ENCODE data around the gene CCDC127.

DNA sequence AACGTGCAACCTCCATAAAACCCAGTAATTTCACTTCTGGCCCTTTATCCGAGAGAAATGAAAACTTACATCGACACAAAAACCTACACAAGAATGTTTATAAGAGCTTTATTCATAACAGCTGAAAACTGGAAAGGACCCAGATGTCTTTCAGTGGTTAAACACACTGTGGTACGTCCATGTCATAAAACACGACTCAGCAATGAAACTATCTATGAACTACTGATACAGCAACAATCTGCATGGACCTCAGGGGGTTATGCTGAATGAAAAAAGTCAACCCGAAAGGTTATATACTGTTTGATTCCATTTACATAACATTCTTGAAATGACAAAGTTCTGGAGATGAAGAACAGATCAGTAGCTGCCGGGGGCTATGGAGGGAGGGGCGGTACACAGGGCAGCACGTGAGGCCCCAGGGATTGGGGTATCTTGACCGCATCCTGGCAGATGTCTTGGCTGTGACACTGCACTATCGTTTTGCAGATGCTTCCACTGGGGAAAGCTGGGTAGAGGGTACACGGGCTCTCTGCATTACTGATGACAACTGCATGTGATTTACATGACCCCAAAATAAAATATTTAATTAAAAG, 4.1 kb downstream of the CCDC127 start:
- TF ChIP-seq CTCF (IDR thresholded peaks at IDR 0.05) (no peak), POLR2A (IDR thresholded peaks at IDR 0.05) (no peak)
